Mammary epithelial cell (primary cell): ENCODE data around the gene AMZ1.

Experiments
- CTCF ChIP-seq, 2 donors: IDR thresholded peaks in 1 of 2; conservative IDR thresholded peaks in 1 of 2; 2 replicates each; pipeline ENCODE4 v1.5.1; 2011 to 2012; ENCODE audit warnings: inconsistent platforms in 2 of 2, low read length in 2 of 2, mild to moderate bottlenecking in 2 of 2, control low read depth in 1 of 2, low read depth in 1 of 2; ENCODE audit not compliant: insufficient read depth in 1 of 2; ENCODE audit errors: extremely low read depth in 1 of 2
- EZH2 ChIP-seq: IDR thresholded peaks from 2 replicates; pipeline ENCODE4 v1.6.1; 2012; ENCODE audit warnings: low read length, inconsistent platforms, borderline replicate concordance

GRCh38 chr7:2657920-2658671, 29.9 kb upstream of the AMZ1 start:
- no peak for TF ChIP-seq CTCF (conservative IDR thresholded peaks at IDR 0.05 in 1 of 2, IDR thresholded peaks at IDR 0.05 in 1 of 2; ENCODE audit: extremely low read depth in 1 of 2, insufficient read depth in 1 of 2, low read depth in 1 of 2, low read length in 2 of 2)
- no peak for TF ChIP-seq EZH2
